ENCODE data around the gene CCDC112.

Gene CCDC112

DNA sequence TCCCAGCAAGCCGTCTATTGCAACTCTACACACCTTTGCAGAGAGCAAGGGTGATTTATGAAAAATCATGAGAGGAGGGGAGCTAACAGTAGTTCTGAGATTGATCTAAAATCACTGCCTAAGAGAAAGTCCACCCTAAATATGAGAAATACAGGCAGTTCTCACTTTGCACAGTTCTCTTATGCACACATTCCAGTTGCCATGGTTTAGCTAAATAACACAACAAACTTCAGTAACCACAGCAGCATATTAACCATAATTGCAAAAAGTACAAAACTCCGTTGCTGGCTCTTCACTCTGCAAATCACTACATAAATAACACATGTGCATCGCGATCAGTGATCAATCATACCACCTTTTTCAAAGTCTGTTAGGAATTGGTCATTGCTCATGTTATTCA lies 64.9 kb downstream of the CCDC112 start:
- TF ChIP-seq CTCF (IDR thresholded peaks at IDR 0.05; ENCODE audit: poor library complexity, severe bottlenecking), result no peak

GRCh38 chr5:115229606-115230005 lies 66.8 kb downstream of the CCDC112 start:
- TF ChIP-seq CTCF (IDR thresholded peaks at IDR 0.05; ENCODE audit: poor library complexity, severe bottlenecking), result no peak
- ATAC-seq (ENCODE audit: low read depth), result no peak
- DNase-seq (ENCODE audit: low spot score), result no peak

More for the DNA sequence above, 64.9 kb downstream of the CCDC112 start:
- Histone ChIP-seq H3K27ac (ENCODE audit: poor library complexity, severe bottlenecking) (no peak overlapping the region), H3K27me3 (ENCODE audit: insufficient read depth, poor library complexity, severe bottlenecking) (no peaks in the 10 kb centered on the region), H3K36me3 (ENCODE audit: low read depth) (peaks cover 60% of the 10 kb centered on the region), H3K4me3 (ENCODE audit: severe bottlenecking) (no peak overlapping the region), H3K9me3 (ENCODE audit: severe bottlenecking) (peaks cover 2% of the 10 kb centered on the region), H3K4me1 (ENCODE audit: insufficient read depth, poor library complexity, severe bottlenecking) (no peaks in the 10 kb centered on the region)
- no peak for DNase-seq (ENCODE audit: low spot score)
- ATAC-seq (ENCODE audit: low read depth), result no peak

DNA sequence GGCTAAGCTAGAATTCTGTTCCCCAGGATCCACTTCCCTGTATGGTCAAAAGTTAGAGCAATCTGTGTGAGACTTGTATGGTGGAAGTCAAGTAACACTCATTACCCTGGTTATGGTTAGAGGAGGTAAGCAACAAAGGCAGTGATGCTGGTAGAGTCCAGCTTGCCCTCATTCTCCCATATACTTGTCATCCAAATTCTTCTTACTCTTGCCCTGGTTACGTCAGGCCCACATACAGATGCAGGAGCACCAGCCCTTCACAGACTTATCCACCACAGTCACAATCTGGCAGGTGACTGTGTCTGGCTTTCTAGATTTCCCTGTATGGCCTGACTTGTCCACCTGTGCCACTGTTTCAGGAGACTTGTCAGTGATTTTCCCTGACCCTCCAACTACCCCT lies 69.2 kb downstream of the CCDC112 start:
- Histone ChIP-seq H3K36me3 (ENCODE audit: low read depth) (peaks cover 51% of the 10 kb centered on the region), H3K4me1 (ENCODE audit: insufficient read depth, poor library complexity, severe bottlenecking) (no peaks in the 10 kb centered on the region), H3K4me3 (ENCODE audit: severe bottlenecking) (no peak overlapping the region), H3K27ac (ENCODE audit: poor library complexity, severe bottlenecking) (no peak overlapping the region), H3K9me3 (ENCODE audit: severe bottlenecking) (no peaks in the 10 kb centered on the region), H3K27me3 (ENCODE audit: insufficient read depth, poor library complexity, severe bottlenecking) (no peaks in the 10 kb centered on the region)
- TF ChIP-seq CTCF (IDR thresholded peaks at IDR 0.05; ENCODE audit: poor library complexity, severe bottlenecking), result no peak
- ATAC-seq (ENCODE audit: low read depth) (no peak), DNase-seq (ENCODE audit: low spot score) (no peak)

More at GRCh38 chr5:115229606-115230005, 66.8 kb downstream of the CCDC112 start:
- no peaks in the 10 kb centered on the region for H3K4me1 ChIP-seq (ENCODE audit: insufficient read depth, poor library complexity, severe bottlenecking)
- H3K36me3 ChIP-seq (ENCODE audit: low read depth), result peaks cover 54% of the 10 kb centered on the region
- no peak overlapping the region for H3K4me3 ChIP-seq (ENCODE audit: severe bottlenecking)
- no peaks in the 10 kb centered on the region for H3K27me3 ChIP-seq (ENCODE audit: insufficient read depth, poor library complexity, severe bottlenecking)
- no peak overlapping the region for H3K27ac ChIP-seq (ENCODE audit: poor library complexity, severe bottlenecking)
- no peaks in the 10 kb centered on the region for H3K9me3 ChIP-seq (ENCODE audit: severe bottlenecking)

Data from RWPE2 (cell line).